EL (cell line): ENCODE results near the gene ARF6.

Experiments
- DNase-seq: peaks from one replicate; pipeline ENCODE4 v3.0.0-alpha.2; 2016

Gene ARF6

GRCh38 chr14:49945448-49946319 is 52.8 kb downstream of the ARF6 start:
- DNase-seq = no peak
